Hepatocyte (in vitro differentiated cells): ENCODE measurements around the gene MAGI2.

Experiments
- CTCF ChIP-seq: fragments of 200-600 bp; sonication (generic); IDR thresholded peaks from 2 replicates; pipeline ENCODE4 v1.5.1; 2016; ENCODE audit warnings: antibody characterized with exemption, mild to moderate bottlenecking; ENCODE audit not compliant: poor library complexity
- EZH2 ChIP-seq: fragments of 200-600 bp; sonication (generic); IDR thresholded peaks from 2 replicates; pipeline ENCODE4 v1.6.1; 2016; ENCODE audit warnings: antibody characterized with exemption, mild to moderate bottlenecking, borderline replicate concordance

- TF ChIP-seq CTCF (no peak), EZH2 (no peak)
Measured at GRCh38 chr7:78207269-78207668, 1246.2 kb downstream of the MAGI2 start.
